ENCODE data around the gene SPZ1.

DNA sequence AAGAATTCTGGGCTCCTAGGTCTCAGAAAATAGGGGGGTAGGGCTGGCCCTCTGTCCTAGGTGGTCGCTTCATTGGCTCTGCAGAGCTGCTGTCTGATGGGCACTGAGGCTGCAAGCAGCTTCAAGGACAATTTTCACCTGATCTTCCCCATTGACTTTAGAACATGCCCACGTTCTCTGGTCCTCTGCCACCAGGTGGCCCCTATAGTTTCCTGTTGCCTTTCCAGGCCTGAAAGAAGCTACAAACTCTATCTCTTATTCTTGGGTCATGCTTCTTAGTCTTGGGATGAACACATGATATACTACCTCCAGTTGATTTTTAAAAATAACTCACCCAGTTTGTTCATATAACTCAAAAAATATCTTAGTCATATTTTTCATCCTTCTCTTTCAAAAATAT is 26.3 kb downstream of the SPZ1 start:
- TF ChIP-seq, protein P1, sequence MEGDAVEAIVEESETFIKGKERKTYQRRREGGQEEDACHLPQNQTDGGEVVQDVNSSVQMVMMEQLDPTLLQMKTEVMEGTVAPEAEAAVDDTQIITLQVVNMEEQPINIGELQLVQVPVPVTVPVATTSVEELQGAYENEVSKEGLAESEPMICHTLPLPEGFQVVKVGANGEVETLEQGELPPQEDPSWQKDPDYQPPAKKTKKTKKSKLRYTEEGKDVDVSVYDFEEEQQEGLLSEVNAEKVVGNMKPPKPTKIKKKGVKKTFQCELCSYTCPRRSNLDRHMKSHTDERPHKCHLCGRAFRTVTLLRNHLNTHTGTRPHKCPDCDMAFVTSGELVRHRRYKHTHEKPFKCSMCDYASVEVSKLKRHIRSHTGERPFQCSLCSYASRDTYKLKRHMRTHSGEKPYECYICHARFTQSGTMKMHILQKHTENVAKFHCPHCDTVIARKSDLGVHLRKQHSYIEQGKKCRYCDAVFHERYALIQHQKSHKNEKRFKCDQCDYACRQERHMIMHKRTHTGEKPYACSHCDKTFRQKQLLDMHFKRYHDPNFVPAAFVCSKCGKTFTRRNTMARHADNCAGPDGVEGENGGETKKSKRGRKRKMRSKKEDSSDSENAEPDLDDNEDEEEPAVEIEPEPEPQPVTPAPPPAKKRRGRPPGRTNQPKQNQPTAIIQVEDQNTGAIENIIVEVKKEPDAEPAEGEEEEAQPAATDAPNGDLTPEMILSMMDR (IDR thresholded peaks at IDR 0.05; ENCODE audit: control extremely low read depth in 1 of 3, insufficient read depth in 1 of 3, low read depth in 1 of 3, low read length in 3 of 3): peak; percentile 35 to 66 (median 50)
- no peak for TF ChIP-seq GABPA (IDR thresholded peaks at IDR 0.05; ENCODE audit: borderline replicate concordance, insufficient read depth, low read length)
- no peak for TF ChIP-seq POLR2A (IDR thresholded peaks at IDR 0.05; ENCODE audit: control extremely low read depth in 1 of 2, low read depth in 2 of 2, low read length in 2 of 2)
- no peak for TF ChIP-seq SP2 (IDR thresholded peaks at IDR 0.05; ENCODE audit: low read length)
- TF ChIP-seq TAF1 (IDR thresholded peaks at IDR 0.05; ENCODE audit: low read depth, low read length): no peak
